A549 (cell line): ENCODE measurements around the gene HRH1. TPM values are rescaled to one million over a fixed set of nuclear protein-coding genes. Genes with fewer than 3 reads are reported as not detected.

Source experiments
- ATAC-seq, 2 experiments: fragments of 200-7000 bp in 1 of 2; fragments of >200 bp in 1 of 2; cut with Nextera tagmentation in 1 of 2; cut with Tn5 transposase in 1 of 2; 3 replicates each; pipeline versions ENCODE4 v1.8.0 to v1.9.1; 2018 to 2020; ENCODE audit warnings: mild to moderate bottlenecking in 1 of 2, moderate library complexity in 1 of 2
- CTCF ChIA-PET: fragments of 300-600 bp; sonication (Branson Sonifier 250); formaldehyde crosslinking; extraction: SDS; loops from one replicate; lab custom pipeline; 2021; ENCODE audit warnings: antibody characterized with exemption, inconsistent platforms; lab: Yijun Ruan, JAX
- POLR2A ChIA-PET: fragments of 350-600 bp; formaldehyde crosslinking; extraction: SDS; loops from one replicate; lab custom pipeline; 2021; ENCODE audit warnings: antibody characterized with exemption, inconsistent platforms; lab: Yijun Ruan, JAX
- DNase-seq, 2 experiments: peaks; one replicate each; pipeline versions ENCODE4 v3.0.0 to v3.0.0-alpha.2; 2011 to 2016; ENCODE audit warnings: low read depth in 1 of 2, low spot score in 1 of 2
- FAIRE-seq: peaks from 2 replicates; lab custom pipeline; 2011; peaks lifted over from hg19 to GRCh38; lab: Jason Lieb, UNC
- H3K27ac ChIP-seq, 2 experiments: fragments of >200 bp; sonication (Bioruptor Twin); formaldehyde crosslinking; 3 replicates each; pipeline ENCODE4 v1.5.1; 2016 to 2017
- H3K4me1 ChIP-seq: fragments of >200 bp; sonication (Bioruptor Twin); formaldehyde crosslinking; 3 replicates; pipeline ENCODE4 v1.6.1; 2016
- H3K4me2 ChIP-seq: fragments of >200 bp; sonication (Bioruptor Twin); formaldehyde crosslinking; 3 replicates; pipeline ENCODE4 v1.6.1; 2016
- H3K4me3 ChIP-seq: fragments of >200 bp; sonication (Bioruptor Twin); formaldehyde crosslinking; 3 replicates; pipeline ENCODE4 v1.5.1; 2016
- H3K9me3 ChIP-seq: fragments of >200 bp; sonication (Bioruptor Twin); formaldehyde crosslinking; 3 replicates; pipeline ENCODE4 v1.6.1; 2016
- CBX2 ChIP-seq: fragments of 200-600 bp; sonication (generic); IDR thresholded peaks from 2 replicates; pipeline ENCODE4 v1.6.1; 2016; ENCODE audit warnings: low read depth, mild to moderate bottlenecking, borderline replicate concordance
- CBX8 ChIP-seq: fragments of 200-600 bp; sonication (generic); IDR thresholded peaks from 2 replicates; pipeline ENCODE4 v1.6.1; 2016
- CHD2 ChIP-seq: fragments of 150-350 bp; IDR thresholded peaks from 2 replicates; pipeline ENCODE4 v1.6.1; 2014; ENCODE audit warnings: low read length; ENCODE audit not compliant: partially characterized antibody
- EHF ChIP-seq: fragments of 250-450 bp; sonication (Bioruptor Pico); IDR thresholded peaks from 2 replicates; pipeline ENCODE4 v1.5.0; 2020; ENCODE audit warnings: mild to moderate bottlenecking
- EHMT2 ChIP-seq: fragments of 200-600 bp; sonication (generic); IDR thresholded peaks from 2 replicates; pipeline ENCODE4 v1.6.1; 2016; ENCODE audit warnings: antibody characterized with exemption, low read depth, mild to moderate bottlenecking, moderate library complexity
- ELK1 ChIP-seq: fragments of 150-350 bp; IDR thresholded peaks from 2 replicates; pipeline ENCODE4 v1.6.1; 2014; ENCODE audit warnings: low read depth, mild to moderate bottlenecking, low read length
- EP300 ChIP-seq, 2 experiments: fragments of >200 bp; sonication (Bioruptor Twin); formaldehyde crosslinking; IDR thresholded peaks; 2 replicates in 1 of 2; 3 replicates in 1 of 2; pipeline ENCODE4 v1.6.1; 2016 to 2017
- FOSL2 ChIP-seq, 2 experiments: fragments of 450-650 bp in 1 of 2; fragments of >200 bp in 1 of 2; sonication (Bioruptor Twin) in 1 of 2; formaldehyde crosslinking; IDR thresholded peaks; 2 replicates each; pipeline versions ENCODE4 v1.5.0 to v1.6.1; 2016 to 2020; ENCODE audit warnings: mild to moderate bottlenecking in 1 of 2, moderate library complexity in 1 of 2
- FOXS1 ChIP-seq: fragments of 250-450 bp; sonication (Bioruptor Pico); IDR thresholded peaks from 2 replicates; pipeline ENCODE4 v1.5.0; 2020; ENCODE audit warnings: mild to moderate bottlenecking, moderate library complexity
- HES2 ChIP-seq: fragments of >200 bp; sonication (Bioruptor Twin); formaldehyde crosslinking; IDR thresholded peaks from 2 replicates; pipeline ENCODE4 v1.6.1; 2016
- HMGXB4 ChIP-seq: fragments of 250-450 bp; sonication (Bioruptor Pico); IDR thresholded peaks from 2 replicates; pipeline ENCODE4 v1.5.0; 2021; ENCODE audit warnings: mild to moderate bottlenecking, moderate library complexity, borderline replicate concordance
- HOXA7 ChIP-seq: fragments of 250-450 bp; sonication (Bioruptor Pico); IDR thresholded peaks from 2 replicates; pipeline ENCODE4 v1.5.0; 2020; ENCODE audit warnings: mild to moderate bottlenecking, moderate library complexity
- HOXB5 ChIP-seq: fragments of 250-450 bp; sonication (Bioruptor Pico); IDR thresholded peaks from 2 replicates; pipeline ENCODE4 v1.5.0; 2020; ENCODE audit warnings: mild to moderate bottlenecking, moderate library complexity
- JUNB ChIP-seq: fragments of >200 bp; sonication (Bioruptor Twin); formaldehyde crosslinking; IDR thresholded peaks from 2 replicates; pipeline ENCODE4 v1.6.1; 2016
- KDM1A ChIP-seq: fragments of 200-600 bp; sonication (generic); IDR thresholded peaks from 2 replicates; pipeline ENCODE4 v1.6.1; 2016; ENCODE audit warnings: low read depth, mild to moderate bottlenecking
- MAFK ChIP-seq: fragments of 450-650 bp; IDR thresholded peaks from 2 replicates; pipeline ENCODE4 v1.6.1; 2014; ENCODE audit not compliant: partially characterized antibody
- NFE2L2 ChIP-seq: fragments of 150-350 bp; conservative IDR thresholded peaks from 2 replicates; pipeline ENCODE4 v1.6.1; 2014; ENCODE audit warnings: low read length
- NPAS2 ChIP-seq: fragments of 250-450 bp; sonication (Bioruptor Pico); IDR thresholded peaks from 2 replicates; pipeline ENCODE4 v1.8.0; 2022; ENCODE audit warnings: mild to moderate bottlenecking, moderate library complexity, borderline replicate concordance
- NR3C1 ChIP-seq: fragments of >200 bp; sonication (Bioruptor Twin); formaldehyde crosslinking; IDR thresholded peaks from 3 replicates; pipeline ENCODE4 v1.6.1; 2017
- PHF8 ChIP-seq: fragments of 200-600 bp; sonication (generic); IDR thresholded peaks from 2 replicates; pipeline ENCODE4 v1.6.1; 2016; ENCODE audit warnings: low read depth, mild to moderate bottlenecking, antibody characterized with exemption, moderate library complexity, borderline replicate concordance
- POLR2AphosphoS2 ChIP-seq: conservative IDR thresholded peaks from 2 replicates; pipeline ENCODE4 v1.6.1; 2012; ENCODE audit warnings: low read length, improper control_type of control experiment, inconsistent platforms
- RAD21 ChIP-seq, 2 experiments: fragments of >200 bp in 1 of 2; sonication (Bioruptor Twin) in 1 of 2; formaldehyde crosslinking in 1 of 2; IDR thresholded peaks in 1 of 2; conservative IDR thresholded peaks in 1 of 2; 2 replicates in 1 of 2; 3 replicates in 1 of 2; pipeline ENCODE4 v1.6.1; 2012 to 2018; ENCODE audit warnings: inconsistent platforms in 1 of 2
- RFX5 ChIP-seq: fragments of 450-650 bp; IDR thresholded peaks from 2 replicates; pipeline ENCODE4 v1.7.1; 2014; ENCODE audit warnings: antibody characterized with exemption, mild to moderate bottlenecking, moderate library complexity
- SREBF2 ChIP-seq: fragments of 450-650 bp; IDR thresholded peaks from 2 replicates; pipeline ENCODE4 v1.6.1; 2014; ENCODE audit warnings: mild to moderate bottlenecking, moderate library complexity
- USF2 ChIP-seq: fragments of 450-650 bp; IDR thresholded peaks from 2 replicates; pipeline ENCODE4 v1.6.1; 2014; ENCODE audit warnings: antibody characterized with exemption
- ZC3H11A ChIP-seq: fragments of 450-650 bp; IDR thresholded peaks from 2 replicates; pipeline ENCODE4 v1.6.1; 2014; ENCODE audit warnings: antibody characterized with exemption, mild to moderate bottlenecking
- ZFP36 ChIP-seq: fragments of 450-650 bp; IDR thresholded peaks from 2 replicates; pipeline ENCODE4 v1.6.1; 2014; ENCODE audit warnings: borderline replicate concordance; ENCODE audit not compliant: partially characterized antibody
- WGBS: methylation state at CpG from one replicate; pipeline ENCODE4 v1.1.6; 2017; ENCODE audit errors: missing lambda C conversion rate; 5-methylcytosine and 5-hydroxymethylcytosine counted together
- polyA plus RNA-seq, 4 experiments: library from polyadenylated mRNA; depleted of rRNA in 3 of 4; stranded (reverse); fragments of >200 nt; fragmentation: RNase III in 1 of 4; extraction: RNeasy Plus Mini Kit Qiagen cat#74134 plus additional on column Dnase treatment in 1 of 4; gene quantifications; 2 replicates in 3 of 4; 3 replicates in 1 of 4; pipeline ENCODE4 v1.2.3, GENCODE V29; 2011 to 2017

Gene HRH1
- polyA plus RNA-seq, 2 of the 4 experiments (the other 2 are of a cell fraction) = 4.2 TPM

GRCh38 chr3:11197484-11197883 is 43.2 kb downstream of the HRH1 start:
- ChIA-PET POLR2A (interaction anchor here (0.7 kb wide), 1 partner anchor 425 kb away, joined by 4 read pairs; no protein-coding TSS in a partner anchor), CTCF (interaction anchor here (0.9 to 7.1 kb wide), 5 partner anchors 15 to 138 kb away, joined by 3 to 43 read pairs (median 4); partner anchors contain the start of gene HRH1)
- TF ChIP-seq EHF (CRISPR knock-in tag) = no peak
- TF ChIP-seq RFX5 = no peak
- TF ChIP-seq PHF8 = no peak
- TF ChIP-seq RAD21 (conservative IDR thresholded peaks at IDR 0.05 in 1 of 2, IDR thresholded peaks at IDR 0.05 in 1 of 2) = no peak
- no peak for TF ChIP-seq HOXA7 (CRISPR knock-in tag)
- TF ChIP-seq POLR2AphosphoS2 = no peak
- TF ChIP-seq ZC3H11A = no peak
- TF ChIP-seq USF2 = no peak
- TF ChIP-seq SREBF2 = no peak
- TF ChIP-seq CBX8 = no peak
- no peak for TF ChIP-seq FOXS1
- no peak for TF ChIP-seq HES2
- Histone ChIP-seq H3K4me2 (no peak overlapping the region), H3K27ac (no peak overlapping the region; a peak in 1 of 6 replicates), H3K4me3 (no peak overlapping the region), H3K4me1 (peaks cover 30% of the 10 kb centered on the region), H3K9me3 (no peaks in the 10 kb centered on the region)
- no peak for DNase-seq
- 68% methylated on average over 1 of the region's 1 CpG for WGBS
- no peak for FAIRE-seq
- no peak for ATAC-seq

GRCh38 chr3:11198070-11198469 is 43.8 kb downstream of the HRH1 start:
- 91% methylated on average over 8 of the region's 8 CpGs for WGBS
- H3K27ac ChIP-seq = peak overlapping the region in 1 of 2 experiments; percentile 15; a peak in 1 of 6 replicates
- ATAC-seq (no peak), FAIRE-seq (no peak), DNase-seq (no peak)
- peaks cover 30% of the 10 kb centered on the region for H3K4me1 ChIP-seq
- H3K9me3 ChIP-seq = no peaks in the 10 kb centered on the region
- TF ChIP-seq HOXB5 (CRISPR knock-in tag) = no peak
- no peak for TF ChIP-seq USF2
- TF ChIP-seq CHD2 = no peak
- TF ChIP-seq HMGXB4 = no peak
- TF ChIP-seq NFE2L2 = no peak
- TF ChIP-seq MAFK = no peak
- no peak for TF ChIP-seq NR3C1
- no peak for TF ChIP-seq EHMT2
- TF ChIP-seq FOXS1 = no peak
- TF ChIP-seq KDM1A = no peak
- TF ChIP-seq JUNB = no peak
- no peak for TF ChIP-seq NPAS2 (CRISPR knock-in tag)
- no peak for TF ChIP-seq CBX2
- TF ChIP-seq FOSL2 (IDR thresholded peaks at IDR 0.05) = no peak
- no peak for TF ChIP-seq FOSL2 (CRISPR knock-in tag; IDR thresholded peaks at IDR 0.05)
- TF ChIP-seq PHF8 = no peak
- TF ChIP-seq EHF (CRISPR knock-in tag) = no peak
- no peak for TF ChIP-seq ZFP36
- TF ChIP-seq ELK1 = no peak
- TF ChIP-seq EP300 (IDR thresholded peaks at IDR 0.05) = no peak
- ChIA-PET POLR2A (no interaction called here), CTCF (interaction anchor here (0.6 to 7.1 kb wide), 7 partner anchors 8 to 138 kb away, joined by 3 to 43 read pairs (median 4); partner anchors contain the start of gene HRH1)
- H3K4me2 ChIP-seq = no peak overlapping the region
- H3K4me3 ChIP-seq = no peak overlapping the region
